K562 (cell line): ENCODE measurements around the gene ZDHHC1. TPM values are rescaled to one million over a fixed set of nuclear protein-coding genes. Genes with fewer than 3 reads are reported as not detected.

ENCODE experiments used
- ATAC-seq: fragments of 200-7000 bp; cut with Tn5 transposase; 3 replicates; pipeline ENCODE4 v1.9.1; 2020; ENCODE audit warnings: moderate library complexity
- BruUV-seq: library from RNA; stranded (reverse); fragments of 400-500 nt; replicated peaks from 2 replicates; lab custom pipeline; 2021; lab: Mats Ljungman, UMichigan
- CTCF ChIA-PET: fragments of 300-600 bp; formaldehyde crosslinking; extraction: SDS; loops from one replicate; lab custom pipeline; 2021; ENCODE audit warnings: low intra/inter-chr PET ratio; lab: Yijun Ruan, JAX
- POLR2A ChIA-PET: fragments of 300-600, 350-650 bp; sonication (Branson Sonifier 250); formaldehyde crosslinking; extraction: SDS; loops from one replicate; lab custom pipeline; 2021; ENCODE audit warnings: antibody characterized with exemption, inconsistent platforms; lab: Yijun Ruan, JAX
- DNase-seq, 4 experiments: peaks; one replicate each; pipeline versions ENCODE4 v3.0.0 to v3.0.0-alpha.2; 2011 to 2018; ENCODE audit warnings: low spot score in 3 of 4, mixed read lengths in 3 of 4; ENCODE audit errors: extremely low read depth in 1 of 4
- FAIRE-seq: peaks from 2 replicates; lab custom pipeline; 2011; peaks lifted over from hg19 to GRCh38; lab: Jason Lieb, UNC
- H2AFZ ChIP-seq: 2 replicates; pipeline ENCODE4 v1.6.0; 2011; ENCODE audit warnings: low read depth, low read length, control low read depth, inconsistent platforms
- H3K27ac ChIP-seq: fragments of 200-600 bp; 3 replicates; pipeline ENCODE4 v1.8.0; 2011; ENCODE audit warnings: low read depth, mild to moderate bottlenecking, control low read depth, inconsistent platforms, low read length, moderate library complexity, mixed read lengths; ENCODE audit errors: extremely low read depth
- H3K27me3 ChIP-seq, 2 experiments: fragments of 300-600 bp in 1 of 2; 2 replicates in 1 of 2; 3 replicates in 1 of 2; pipeline versions ENCODE4 v1.6.0 to v1.8.0; 2011; ENCODE audit warnings: inconsistent platforms in 2 of 2, low read length in 2 of 2, mild to moderate bottlenecking in 1 of 2, mixed read lengths in 1 of 2, moderate library complexity in 1 of 2; ENCODE audit not compliant: control insufficient read depth in 2 of 2, insufficient read depth in 2 of 2
- H3K36me3 ChIP-seq: fragments of 300-600 bp; 3 replicates; pipeline ENCODE4 v1.8.0; 2011; ENCODE audit warnings: mild to moderate bottlenecking, low read length, inconsistent platforms; ENCODE audit not compliant: control insufficient read depth, insufficient read depth
- H3K4me1 ChIP-seq, 2 experiments: fragments of 200-600 bp in 1 of 2; replicated peaks in 1 of 2; 2 replicates in 1 of 2; 3 replicates in 1 of 2; pipeline versions ENCODE4 v1.5.1 to v1.8.0; 2011; ENCODE audit warnings: inconsistent platforms in 2 of 2, low read length in 2 of 2, mild to moderate bottlenecking in 1 of 2, mixed read lengths in 1 of 2, moderate library complexity in 1 of 2; ENCODE audit not compliant: control insufficient read depth in 2 of 2, insufficient read depth in 2 of 2
- H3K4me2 ChIP-seq: 2 replicates; pipeline ENCODE4 v1.6.1; 2011; ENCODE audit warnings: low read length, control low read depth, inconsistent platforms, mixed read lengths; ENCODE audit not compliant: insufficient read depth
- H3K4me3 ChIP-seq: fragments of 200-600 bp; sonication (generic), shearing (Covaris generic); 2 replicates; pipeline ENCODE4 v1.5.1; 2016; ENCODE audit warnings: control low read depth, inconsistent platforms
- H3K79me2 ChIP-seq: fragments of 200-600 bp; 3 replicates; pipeline ENCODE4 v1.8.0; 2011; ENCODE audit warnings: low read length, inconsistent platforms; ENCODE audit not compliant: control insufficient read depth, insufficient read depth
- H3K9ac ChIP-seq, 2 experiments: 2 replicates each; pipeline versions ENCODE4 v1.6.0 to v1.6.1; 2011; ENCODE audit warnings: low read depth in 2 of 2, low read length in 2 of 2, control low read depth in 1 of 2, inconsistent platforms in 1 of 2, mild to moderate bottlenecking in 1 of 2, mixed read lengths in 1 of 2; ENCODE audit not compliant: insufficient read depth in 1 of 2
- H3K9me1 ChIP-seq: one replicate; pipeline ENCODE4 v1.6.0; 2011; ENCODE audit warnings: inconsistent platforms, mild to moderate bottlenecking, low read length, moderate library complexity; ENCODE audit not compliant: control insufficient read depth, insufficient read depth
- H3K9me3 ChIP-seq: replicated peaks from 2 replicates; pipeline ENCODE4 v1.5.1; 2011; ENCODE audit warnings: low read depth, low read length, inconsistent platforms; ENCODE audit not compliant: control insufficient read depth, insufficient read depth
- H4K20me1 ChIP-seq: replicated peaks from 2 replicates; pipeline ENCODE4 v1.6.1; 2011; ENCODE audit warnings: low read length, inconsistent platforms, mixed read lengths; ENCODE audit not compliant: control insufficient read depth, insufficient read depth
- ADNP ChIP-seq: fragments of 200-800 bp; sonication (Bioruptor generic); IDR thresholded peaks from 2 replicates; pipeline ENCODE4 v1.6.1; 2016; ENCODE audit warnings: missing genetic modification characterization, missing compliant biosample characterization
- CTBP1 ChIP-seq: fragments of 450-650 bp; IDR thresholded peaks from 2 replicates; pipeline ENCODE4 v1.6.1; 2016; ENCODE audit warnings: borderline replicate concordance
- ETV6 ChIP-seq, 3 experiments: fragments of 150-350 bp in 1 of 3; sonication (generic) in 1 of 3; formaldehyde crosslinking in 1 of 3; IDR thresholded peaks; 2 replicates each; pipeline versions ENCODE4 v1.6.1 to v1.8.0; 2014 to 2022; ENCODE audit warnings: borderline replicate concordance in 2 of 3, low read depth in 2 of 3, antibody characterized with exemption in 1 of 3, low read length in 1 of 3, mild to moderate bottlenecking in 1 of 3, missing genetic modification reagents in 1 of 3
- GABPB2 ChIP-seq: fragments of 250-450 bp; sonication (Bioruptor Pico); conservative IDR thresholded peaks from 2 replicates; pipeline ENCODE4 v1.5.1; 2021; ENCODE audit warnings: mild to moderate bottlenecking
- KDM5B ChIP-seq: fragments of 200-600 bp; sonication (generic); IDR thresholded peaks from 2 replicates; pipeline ENCODE4 v1.6.1; 2012; ENCODE audit warnings: low read depth, mild to moderate bottlenecking, moderate library complexity, low read length, control low read depth, inconsistent platforms; ENCODE audit not compliant: insufficient replicate concordance
- RBM17 ChIP-seq: fragments of 200-400 bp; formaldehyde crosslinking; IDR thresholded peaks from 2 replicates; pipeline ENCODE4 v1.6.1; 2017; ENCODE audit warnings: low read depth, mild to moderate bottlenecking, low read length, borderline replicate concordance
- YY1 ChIP-seq, 3 experiments: IDR thresholded peaks; 2 replicates each; pipeline ENCODE4 v1.6.1; 2011; ENCODE audit warnings: low read length in 2 of 3, mild to moderate bottlenecking in 2 of 3, moderate library complexity in 2 of 3, borderline replicate concordance in 1 of 3, control low read depth in 1 of 3, low read depth in 1 of 3; ENCODE audit not compliant: insufficient read depth in 3 of 3, insufficient replicate concordance in 2 of 3, control insufficient read depth in 1 of 3, insufficient read length in 1 of 3; ENCODE audit errors: extremely low read depth in 1 of 3
- ZNF79 ChIP-seq: fragments of 250-450 bp; sonication (Bioruptor Pico); IDR thresholded peaks from 2 replicates; pipeline ENCODE4 v1.4.0; 2020; ENCODE audit warnings: low read depth, mild to moderate bottlenecking, moderate library complexity
- WGBS: fragments of 100-300 bp; shearing (Covaris generic); methylation state at CpG from one replicate; pipeline ENCODE4 v1.1.6; 2016; ENCODE audit warnings: low coverage, mixed read lengths; ENCODE audit not compliant: insufficient coverage; ENCODE audit errors: missing lambda C conversion rate; 5-methylcytosine and 5-hydroxymethylcytosine counted together
- in situ Hi-C: fragments of 300-500 bp; cut with MboI; formaldehyde crosslinking; loops from 4 replicates; pipeline ENCODE4 v1.15.0; 2018; ENCODE audit warnings: inconsistent platforms, mixed read lengths
- intact Hi-C: fragments of 100-400 bp; cut with micrococcal nuclease; formaldehyde crosslinking; loops from 2 replicates; pipeline ENCODE4 v1.14.2; 2022
- polyA plus RNA-seq, 8 experiments: library from polyadenylated mRNA; depleted of rRNA in 4 of 8; stranded (reverse) in 5 of 8; unstranded in 3 of 8; fragments of >200 nt; fragmentation: Nextera tagmentation in 2 of 8; fragmentation: Illumina TruSeq in 1 of 8; extraction: Ambion mirVana in 2 of 8; extraction: Trizol in 1 of 8; gene quantifications; 2 replicates each; pipeline versions ENCODE4 v1.2.1 to v1.2.3, GENCODE V29; 2011 to 2014; ENCODE audit warnings: inconsistent platforms in 1 of 8, missing spikeins in 1 of 8
- total RNA-seq, 7 experiments: library from RNA; depleted of rRNA in 6 of 7; stranded (reverse); fragments of >200 nt in 6 of 7; fragmentation: Illumina TruSeq in 2 of 7; extraction: Trizol in 2 of 7; gene quantifications; 2 replicates each; pipeline versions ENCODE4 v1.2.1 to v1.2.3, GENCODE V29; 2011 to 2021; ENCODE audit warnings: low replicate concordance in 1 of 7
- TF ChIP-seq, protein P1 (sequence below): fragments of 250-450 bp; sonication (Bioruptor Pico); IDR thresholded peaks from 2 replicates; pipeline ENCODE4 v1.8.0; 2021; ENCODE audit warnings: borderline replicate concordance, mild to moderate bottlenecking, moderate library complexity; ENCODE audit not compliant: poor library complexity, severe bottlenecking
- TF ChIP-seq, protein P2 (sequence below): fragments of 250-450 bp; sonication (Bioruptor Pico); IDR thresholded peaks from 2 replicates; pipeline ENCODE4 v1.8.0; 2021; ENCODE audit warnings: moderate library complexity, mild to moderate bottlenecking, inconsistent platforms
- TF ChIP-seq, protein P3 (sequence below): fragments of 200-800 bp; sonication (Bioruptor generic); IDR thresholded peaks from 2 replicates; pipeline ENCODE4 v1.6.1; 2017; ENCODE audit warnings: missing genetic modification characterization, missing compliant biosample characterization
- TF ChIP-seq, protein P4 (sequence below), 2 experiments: fragments of 250-450 bp in 1 of 2; fragments of 450-650 bp in 1 of 2; sonication (Bioruptor Pico) in 1 of 2; IDR thresholded peaks; 2 replicates each; pipeline versions ENCODE4 v1.6.1 to v1.8.0; 2016 to 2021; ENCODE audit warnings: mild to moderate bottlenecking in 2 of 2, moderate library complexity in 2 of 2, missing compliant biosample characterization in 1 of 2, missing genetic modification characterization in 1 of 2

The ZDHHC1 gene
- total and polyA plus RNA-seq, 9 of the 15 experiments (the other 6 are each of a cell fraction or from before 2014, with no cell fraction given): 0.06 to 0.77 (median 0.25) TPM; not detected in 4

DNA sequence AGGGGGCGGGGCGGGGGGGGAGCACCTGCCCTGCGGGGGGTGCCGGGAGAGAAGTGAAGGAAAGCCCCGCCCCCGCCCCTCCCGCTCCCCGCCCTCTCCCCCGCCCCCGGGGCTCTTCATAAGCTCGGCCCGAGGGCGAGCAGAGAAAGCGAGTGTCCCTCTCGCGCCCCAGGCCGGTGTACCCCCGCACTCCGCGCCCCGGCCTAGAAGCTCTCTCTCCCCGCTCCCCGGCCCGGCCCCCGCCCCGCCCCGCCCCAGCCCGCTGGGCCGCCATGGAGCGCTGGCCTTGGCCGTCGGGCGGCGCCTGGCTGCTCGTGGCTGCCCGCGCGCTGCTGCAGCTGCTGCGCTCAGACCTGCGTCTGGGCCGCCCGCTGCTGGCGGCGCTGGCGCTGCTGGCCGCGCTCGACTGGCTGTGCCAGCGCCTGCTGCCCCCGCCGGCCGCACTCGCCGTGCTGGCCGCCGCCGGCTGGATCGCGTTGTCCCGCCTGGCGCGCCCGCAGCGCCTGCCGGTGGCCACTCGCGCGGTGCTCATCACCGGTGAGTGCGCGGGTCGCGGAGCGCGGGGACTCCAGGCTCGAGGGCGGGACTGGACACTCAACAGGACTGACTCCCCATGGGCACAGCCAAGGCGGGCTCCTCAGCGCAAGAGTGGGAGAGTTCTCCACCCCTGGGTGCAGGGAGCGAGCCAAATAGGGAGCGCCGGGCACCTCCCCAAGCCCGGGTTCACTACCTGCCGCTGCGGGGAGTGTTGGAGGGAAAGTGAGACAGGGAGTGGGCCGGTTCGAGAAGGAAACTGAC is 14.9 kb upstream of the ZDHHC1 start, which contains the start of gene HSD11B2:
Gene HSD11B2, plus strand, starts transcription at position 145 of the 798 bp plus-strand sequence. Its CDS starts 128 bp downstream, at position 273.
- peaks cover 3% of the 10 kb centered on the region for H3K9me1 ChIP-seq
- H2AFZ ChIP-seq: peak within 1 kb of the TSS; percentile 80
- peak within 1 kb of the TSS; percentile 38 for H3K4me3 ChIP-seq
- H3K36me3 ChIP-seq: no peaks in the 10 kb centered on the region
- POLR2A ChIA-PET: interaction anchor here (0.6 to 0.8 kb wide), 2 partner anchors 40 to 90 kb away, joined by 3 to 4 read pairs; no protein-coding TSS in a partner anchor
- 6% methylated on average over 32 of the region's 87 CpGs for WGBS
- intact Hi-C loops: no loop called here
- H4K20me1 ChIP-seq: peaks cover 13% of the 10 kb centered on the region; the same call in 1 of the 2 replicates
- FAIRE-seq (no peak), ATAC-seq (peak; percentile 80), DNase-seq (peak; percentile 66 to 89 (median 88))
- no peak within 1 kb of the TSS for H3K27ac ChIP-seq
- H3K79me2 ChIP-seq: no peaks in the 10 kb centered on the region
- in situ Hi-C loops: no loop called here
- peak within 1 kb of the TSS; percentile 4 to 88; a peak in 2 of 4 replicates for H3K9ac ChIP-seq
- CTCF ChIA-PET: interaction anchor here (0.6 to 1.5 kb wide), 2 partner anchors 32 to 34 kb away, joined by 3 to 5 read pairs; no protein-coding TSS in a partner anchor
- BruUV-seq: no TSS peak
- peaks cover 6 to 34% of the 10 kb centered on the region in 2 experiments; a peak in 3 of 5 replicates for H3K4me1 ChIP-seq
- no peaks in the 10 kb centered on the region for H3K9me3 ChIP-seq
- H3K27me3 ChIP-seq: peaks cover 0 to 6% of the 10 kb centered on the region in 2 experiments; a peak in 1 of 5 replicates
- peak within 1 kb of the TSS; percentile 62 for H3K4me2 ChIP-seq
- TF ChIP-seq, protein P1, sequence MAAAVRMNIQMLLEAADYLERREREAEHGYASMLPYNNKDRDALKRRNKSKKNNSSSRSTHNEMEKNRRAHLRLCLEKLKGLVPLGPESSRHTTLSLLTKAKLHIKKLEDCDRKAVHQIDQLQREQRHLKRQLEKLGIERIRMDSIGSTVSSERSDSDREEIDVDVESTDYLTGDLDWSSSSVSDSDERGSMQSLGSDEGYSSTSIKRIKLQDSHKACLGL (CRISPR knock-in tag): no peak
- TF ChIP-seq CTBP1: peak; percentile 42; the same call in 1 of the 2 replicates
- TF ChIP-seq KDM5B: no peak
- no peak for TF ChIP-seq ADNP (tag)
- TF ChIP-seq, protein P2, sequence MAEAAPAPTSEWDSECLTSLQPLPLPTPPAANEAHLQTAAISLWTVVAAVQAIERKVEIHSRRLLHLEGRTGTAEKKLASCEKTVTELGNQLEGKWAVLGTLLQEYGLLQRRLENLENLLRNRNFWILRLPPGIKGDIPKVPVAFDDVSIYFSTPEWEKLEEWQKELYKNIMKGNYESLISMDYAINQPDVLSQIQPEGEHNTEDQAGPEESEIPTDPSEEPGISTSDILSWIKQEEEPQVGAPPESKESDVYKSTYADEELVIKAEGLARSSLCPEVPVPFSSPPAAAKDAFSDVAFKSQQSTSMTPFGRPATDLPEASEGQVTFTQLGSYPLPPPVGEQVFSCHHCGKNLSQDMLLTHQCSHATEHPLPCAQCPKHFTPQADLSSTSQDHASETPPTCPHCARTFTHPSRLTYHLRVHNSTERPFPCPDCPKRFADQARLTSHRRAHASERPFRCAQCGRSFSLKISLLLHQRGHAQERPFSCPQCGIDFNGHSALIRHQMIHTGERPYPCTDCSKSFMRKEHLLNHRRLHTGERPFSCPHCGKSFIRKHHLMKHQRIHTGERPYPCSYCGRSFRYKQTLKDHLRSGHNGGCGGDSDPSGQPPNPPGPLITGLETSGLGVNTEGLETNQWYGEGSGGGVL (CRISPR knock-in tag): no peak
- TF ChIP-seq, protein P3, sequence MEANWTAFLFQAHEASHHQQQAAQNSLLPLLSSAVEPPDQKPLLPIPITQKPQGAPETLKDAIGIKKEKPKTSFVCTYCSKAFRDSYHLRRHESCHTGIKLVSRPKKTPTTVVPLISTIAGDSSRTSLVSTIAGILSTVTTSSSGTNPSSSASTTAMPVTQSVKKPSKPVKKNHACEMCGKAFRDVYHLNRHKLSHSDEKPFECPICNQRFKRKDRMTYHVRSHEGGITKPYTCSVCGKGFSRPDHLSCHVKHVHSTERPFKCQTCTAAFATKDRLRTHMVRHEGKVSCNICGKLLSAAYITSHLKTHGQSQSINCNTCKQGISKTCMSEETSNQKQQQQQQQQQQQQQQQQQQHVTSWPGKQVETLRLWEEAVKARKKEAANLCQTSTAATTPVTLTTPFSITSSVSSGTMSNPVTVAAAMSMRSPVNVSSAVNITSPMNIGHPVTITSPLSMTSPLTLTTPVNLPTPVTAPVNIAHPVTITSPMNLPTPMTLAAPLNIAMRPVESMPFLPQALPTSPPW (CRISPR knock-in tag): peak; percentile 89
- TF ChIP-seq, protein P4, sequence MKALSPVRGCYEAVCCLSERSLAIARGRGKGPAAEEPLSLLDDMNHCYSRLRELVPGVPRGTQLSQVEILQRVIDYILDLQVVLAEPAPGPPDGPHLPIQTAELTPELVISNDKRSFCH (CRISPR knock-in tag; IDR thresholded peaks at IDR 0.05): no peak
- TF ChIP-seq, protein P4 (tag; IDR thresholded peaks at IDR 0.05): 0 out of 2 replicates have a peak, but pooled peaks have one; percentile 54
- TF ChIP-seq YY1 (IDR thresholded peaks at IDR 0.05; ENCODE audit: borderline replicate concordance in 1 of 3, control insufficient read depth in 1 of 3, extremely low read depth in 1 of 3, insufficient read depth in 3 of 3, insufficient read length in 1 of 3, insufficient replicate concordance in 2 of 3, low read depth in 1 of 3, low read length in 2 of 3): peak in 2 of 3 experiments; percentile 58 to 68
- no peak for TF ChIP-seq GABPB2 (CRISPR knock-in tag)
- no peak for TF ChIP-seq RBM17
- no peak for TF ChIP-seq ZNF79 (CRISPR knock-in tag)
- no peak for TF ChIP-seq ETV6 (IDR thresholded peaks at IDR 0.05; ENCODE audit: borderline replicate concordance in 1 of 2, low read depth in 2 of 2, low read length in 1 of 2)
- TF ChIP-seq ETV6 (CRISPR knock-in tag; IDR thresholded peaks at IDR 0.05; ENCODE audit: borderline replicate concordance): no peak
